BJ (cell line): Measurements from ENCODE around the gene SEC11A. TPM values are rescaled to one million over a fixed set of nuclear protein-coding genes. Genes with fewer than 3 reads are reported as not detected.
A peak's percentile ranks its signal among the peaks of the same experiment; 100 is the strongest.
"Not testable (repeated sequence)": the region's sequence is repeated elsewhere in the genome, so short reads cannot be mapped to it uniquely, and the experiment has no call there.

Source experiments
- CTCF ChIA-PET: fragments of 350-600 bp; formaldehyde crosslinking; extraction: SDS; loops from one replicate; lab custom pipeline; 2021; ENCODE audit warnings: antibody characterized with exemption, inconsistent platforms; lab: Yijun Ruan, JAX
- POLR2A ChIA-PET: fragments of 300-600 bp; sonication (Branson Sonifier 250); formaldehyde crosslinking; extraction: SDS; loops from one replicate; lab custom pipeline; 2021; ENCODE audit warnings: antibody characterized with exemption; lab: Charles Lee
- DNase-seq: peaks from one replicate; pipeline ENCODE4 v3.0.0-alpha.2; 2011; ENCODE audit warnings: low read depth
- H3K27me3 ChIP-seq: 2 replicates; pipeline ENCODE4 v1.6.0; 2011; ENCODE audit warnings: low read length; ENCODE audit not compliant: control insufficient read depth, insufficient read depth
- H3K36me3 ChIP-seq: 2 replicates; pipeline ENCODE4 v1.5.1; 2011; ENCODE audit warnings: low read length; ENCODE audit not compliant: control insufficient read depth, insufficient read depth
- H3K4me3 ChIP-seq: 2 replicates; pipeline ENCODE4 v1.5.1; 2011; ENCODE audit warnings: low read depth, mild to moderate bottlenecking, control low read depth, low read length
- CTCF ChIP-seq: IDR thresholded peaks from 2 replicates; pipeline ENCODE4 v1.5.1; 2011; ENCODE audit warnings: low read depth, mild to moderate bottlenecking, control low read depth, inconsistent platforms, low read length, moderate library complexity; ENCODE audit not compliant: insufficient read depth
- polyA plus RNA-seq: library from polyadenylated mRNA; depleted of rRNA; stranded (reverse); fragments of >200 nt; gene quantifications from 2 replicates; pipeline ENCODE4 v1.2.3, GENCODE V29; 2011

The SEC11A gene
- polyA plus RNA-seq, 1 experiment, result 90.7 TPM

DNA sequence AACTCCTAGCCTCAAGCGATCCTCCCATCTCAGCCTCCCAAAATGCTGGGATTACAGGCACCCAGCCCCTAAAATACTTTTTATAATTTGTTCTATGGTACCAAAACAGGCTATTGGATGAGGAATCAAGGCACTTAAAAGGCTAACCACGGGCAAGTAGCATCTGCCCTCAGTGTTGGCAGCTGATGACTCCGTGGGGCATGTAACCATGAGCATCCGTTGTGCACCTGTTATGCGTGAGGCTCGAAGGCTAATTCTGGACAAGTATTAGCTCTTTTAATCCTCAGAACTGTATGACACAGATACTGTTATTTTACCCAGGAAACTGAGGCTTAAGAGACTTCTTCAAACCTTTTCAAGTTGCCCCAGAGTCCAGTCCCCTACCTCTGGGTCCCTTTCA is 72.1 kb downstream of the SEC11A start:
- DNase-seq, result no peak
- POLR2A ChIA-PET, result interaction anchor here (0.5 to 0.6 kb wide), 2 partner anchors 11 to 92 kb away, joined by 5 to 6 read pairs; no protein-coding TSS in a partner anchor
- Histone ChIP-seq H3K36me3 (peaks cover 46% of the 10 kb centered on the region), H3K27me3 (no peaks in the 10 kb centered on the region), H3K4me3 (no peak overlapping the region)
- CTCF ChIA-PET, result no interaction called here
- TF ChIP-seq CTCF, result no peak

- CTCF ChIA-PET, result interaction anchor here (0.7 to 0.9 kb wide), 2 partner anchors 8 to 55 kb away, joined by 3 read pairs; no protein-coding TSS in a partner anchor
- H3K27me3 ChIP-seq, POLR2A ChIA-PET, H3K4me3 ChIP-seq, DNase-seq: not testable (repeated sequence)
- H3K36me3 ChIP-seq, result peaks cover 37% of the 10 kb centered on the region
Observed at GRCh38 chr15:84642640-84643039, 73.3 kb downstream of the SEC11A start.

- POLR2A ChIA-PET, H3K4me3 ChIP-seq, H3K27me3 ChIP-seq, DNase-seq, CTCF ChIA-PET: not testable (repeated sequence)
- peaks cover 32% of the 10 kb centered on the region for H3K36me3 ChIP-seq
Observed at GRCh38 chr15:84641871-84642270, 74.1 kb downstream of the SEC11A start.

- Histone ChIP-seq H3K4me3 (no peak overlapping the region), H3K36me3 (peaks cover 16% of the 10 kb centered on the region), H3K27me3 (no peaks in the 10 kb centered on the region)
- ChIA-PET POLR2A (no interaction called here), CTCF (interaction anchor here (0.7 to 1.1 kb wide), 4 partner anchors 9 to 291 kb away, joined by 3 read pairs; partner anchors contain the start of gene WDR73)
- DNase-seq, result no peak
- TF ChIP-seq CTCF, result no peak
Observed at GRCh38 chr15:84638103-84638502, 77.8 kb downstream of the SEC11A start.

GRCh38 chr15:84634228-84634837 is 81.6 kb downstream of the SEC11A start:
- POLR2A ChIA-PET, result interaction anchor here (0.6 kb wide), 1 partner anchor 16 kb away, joined by 3 read pairs; no protein-coding TSS in a partner anchor
- H3K4me3 ChIP-seq, result peak overlapping the region; percentile 56
- CTCF ChIA-PET, result interaction anchor here (1.7 kb wide), 1 partner anchor 9 kb away, joined by 3 read pairs; no protein-coding TSS in a partner anchor
- peaks cover 5% of the 10 kb centered on the region; the same call in 1 of the 2 replicates for H3K36me3 ChIP-seq
- TF ChIP-seq CTCF, result no peak
- H3K27me3 ChIP-seq, result no peaks in the 10 kb centered on the region
- no peak for DNase-seq

DNA sequence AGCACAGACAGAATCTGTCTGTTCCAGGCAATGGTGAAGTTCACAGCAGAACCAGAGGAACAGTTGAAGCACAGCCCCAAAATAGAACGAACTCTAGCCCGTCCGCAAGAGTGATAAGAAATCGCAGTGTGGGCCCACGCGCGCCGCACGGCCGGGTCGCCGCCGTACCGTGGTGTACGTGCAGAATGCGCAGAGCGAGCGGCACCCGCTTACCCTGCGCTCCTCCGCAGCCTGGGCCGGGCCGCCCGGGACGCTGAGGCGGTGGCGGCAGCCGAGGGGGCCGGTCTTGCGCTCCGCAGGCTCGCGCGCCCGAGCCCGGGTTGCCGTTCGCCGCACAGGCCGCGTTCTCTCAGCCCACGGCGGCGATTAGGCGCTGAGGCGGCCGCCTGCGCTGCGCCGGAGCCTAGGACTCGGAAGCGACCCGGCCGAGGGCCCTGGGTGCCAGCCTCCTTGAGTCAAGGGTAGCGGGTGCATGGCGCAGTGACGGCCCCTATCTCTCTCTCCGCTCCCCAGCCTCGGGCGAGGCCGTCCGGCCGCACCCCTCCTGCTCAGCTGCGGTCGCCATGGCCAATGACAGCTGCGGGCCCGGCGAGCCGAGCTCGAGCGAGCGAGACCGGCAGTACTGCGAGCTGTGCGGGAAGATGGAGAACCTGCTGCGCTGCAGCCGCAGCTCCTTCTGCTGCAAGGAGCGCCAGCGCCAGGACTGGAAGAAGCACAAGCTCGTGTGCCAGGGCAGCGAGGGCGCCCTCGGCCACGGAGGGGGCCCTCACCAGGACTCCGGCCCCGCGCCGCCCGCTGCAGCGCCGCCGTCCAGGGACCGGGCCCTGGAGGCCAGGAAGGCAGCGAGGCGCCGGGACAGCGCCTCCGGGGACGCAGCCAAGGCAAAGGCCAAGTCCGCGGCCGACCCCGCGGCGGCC is 82.4 kb downstream of the SEC11A start:
- POLR2A ChIA-PET, result interaction anchor here (0.6 kb wide), 1 partner anchor 16 kb away, joined by 3 read pairs; no protein-coding TSS in a partner anchor
- no peak for DNase-seq
- CTCF ChIA-PET, result interaction anchor here (1.7 kb wide), 1 partner anchor 9 kb away, joined by 3 read pairs; no protein-coding TSS in a partner anchor
- peak overlapping the region; percentile 56 for H3K4me3 ChIP-seq
- no peak for TF ChIP-seq CTCF
- H3K36me3 ChIP-seq, result peaks cover 4% of the 10 kb centered on the region; the same call in 1 of the 2 replicates
- no peaks in the 10 kb centered on the region for H3K27me3 ChIP-seq
